Retinal pigment epithelial cell (primary cell): ENCODE results near the gene SOD3.

Experiments used
- DNase-seq: peaks from one replicate; pipeline ENCODE4 v3.0.0-alpha.2; 2010; ENCODE audit warnings: low read depth
- H3K4me3 ChIP-seq: 2 replicates; pipeline ENCODE4 v1.5.1; 2011; ENCODE audit warnings: mild to moderate bottlenecking, low read length, control low read depth, moderate library complexity
- CTCF ChIP-seq: conservative IDR thresholded peaks from 2 replicates; pipeline ENCODE4 v1.5.1; 2011; ENCODE audit warnings: low read depth, low read length, control low read depth, inconsistent platforms

The SOD3 gene

GRCh38 chr4:24775032-24775605, 20.3 kb upstream of the SOD3 start:
- no peak for TF ChIP-seq CTCF
- no peak overlapping the region for H3K4me3 ChIP-seq
- no peak for DNase-seq

GRCh38 chr4:24775750-24776149, 19.6 kb upstream of the SOD3 start:
- no peak for TF ChIP-seq CTCF
- no peak overlapping the region for H3K4me3 ChIP-seq
- no peak for DNase-seq

GRCh38 chr4:24777536-24778463, 17.6 kb upstream of the SOD3 start:
- DNase-seq = no peak
- H3K4me3 ChIP-seq = no peak overlapping the region
- TF ChIP-seq CTCF = no peak

- TF ChIP-seq CTCF = no peak
- no peak overlapping the region for H3K4me3 ChIP-seq
- no peak for DNase-seq
Measured at GRCh38 chr4:24778464-24779225, 16.7 kb upstream of the SOD3 start.

- TF ChIP-seq CTCF = no peak
- no peak overlapping the region for H3K4me3 ChIP-seq
- no peak for DNase-seq
Measured at GRCh38 chr4:24780936-24781495, 14.4 kb upstream of the SOD3 start.

GRCh38 chr4:24781999-24782745, 13.2 kb upstream of the SOD3 start:
- peak; percentile 85 for DNase-seq
- H3K4me3 ChIP-seq = no peak overlapping the region
- no peak for TF ChIP-seq CTCF
